SK-N-SH (cell line): Measurements from ENCODE around the gene PDE2A. TPM values are rescaled to one million over a fixed set of nuclear protein-coding genes. Genes with fewer than 3 reads are reported as not detected.

Experiments used
- CTCF ChIA-PET: fragments of 300-600, 350-600 bp; formaldehyde crosslinking; extraction: SDS; loops from one replicate; lab custom pipeline; 2021; lab: Yijun Ruan, JAX
- POLR2A ChIA-PET: fragments of 350-600 bp; sonication (Branson Sonifier 250); formaldehyde crosslinking; extraction: SDS; loops from one replicate; lab custom pipeline; 2020; ENCODE audit warnings: antibody characterized with exemption, inconsistent platforms; lab: Yijun Ruan, JAX
- DNase-seq: peaks from one replicate; pipeline ENCODE4 v3.0.0; 2012
- H2AFZ ChIP-seq: fragments of 200-600 bp; sonication (generic); 2 replicates; pipeline ENCODE4 v1.8.1; 2016; ENCODE audit warnings: antibody characterized with exemption, mild to moderate bottlenecking, low read depth
- H3F3A ChIP-seq: fragments of 200-600 bp; sonication (generic); replicated peaks from 2 replicates; pipeline ENCODE3; 2016; ENCODE audit warnings: antibody characterized with exemption, mild to moderate bottlenecking; ENCODE audit not compliant: insufficient read depth
- H3K27ac ChIP-seq, 2 experiments: fragments of 200-500 bp in 1 of 2; fragments of 200-600 bp in 1 of 2; sonication (Bioruptor generic) in 1 of 2; sonication (generic), shearing (Covaris generic) in 1 of 2; 2 replicates each; pipeline versions ENCODE4 v1.5.1 to v1.6.1; 2014 to 2016; ENCODE audit warnings: low read depth in 2 of 2, inconsistent platforms in 1 of 2, low read length in 1 of 2, mild to moderate bottlenecking in 1 of 2, mixed read lengths in 1 of 2
- H3K27me3 ChIP-seq: fragments of 200-600 bp; sonication (generic), shearing (Covaris generic); 2 replicates; pipeline ENCODE4 v1.6.1; 2016; ENCODE audit warnings: mixed run types; ENCODE audit not compliant: insufficient read depth
- H3K36me3 ChIP-seq, 2 experiments: fragments of 200-500 bp in 1 of 2; fragments of 200-600 bp in 1 of 2; sonication (Bioruptor generic) in 1 of 2; sonication (generic) in 1 of 2; replicated peaks in 1 of 2; 2 replicates each; pipeline versions ENCODE3 to v1.5.1; 2014 to 2016; ENCODE audit warnings: low read length in 1 of 2, mild to moderate bottlenecking in 1 of 2; ENCODE audit not compliant: insufficient read depth in 2 of 2, control insufficient read depth in 1 of 2
- H3K4me1 ChIP-seq, 2 experiments: fragments of 200-500 bp in 1 of 2; fragments of 200-600 bp in 1 of 2; sonication (Bioruptor generic) in 1 of 2; sonication (generic), shearing (Covaris generic) in 1 of 2; 2 replicates each; pipeline versions ENCODE4 v1.5.1 to v1.6.1; 2014 to 2016; ENCODE audit warnings: low read depth in 1 of 2, low read length in 1 of 2, mixed run types in 1 of 2; ENCODE audit not compliant: insufficient read depth in 2 of 2, control insufficient read depth in 1 of 2
- H3K4me2 ChIP-seq: fragments of 200-600 bp; sonication (generic), shearing (Covaris generic); 2 replicates; pipeline ENCODE4 v1.6.1; 2017; ENCODE audit warnings: mixed run types
- H3K4me3 ChIP-seq, 2 experiments: fragments of 200-500 bp in 1 of 2; fragments of 200-600 bp in 1 of 2; sonication (Bioruptor generic) in 1 of 2; sonication (generic), shearing (Covaris generic) in 1 of 2; 2 replicates each; pipeline versions ENCODE4 v1.5.1 to v1.8.1; 2014 to 2016; ENCODE audit warnings: low read depth in 2 of 2, inconsistent platforms in 1 of 2, low read length in 1 of 2, mild to moderate bottlenecking in 1 of 2, mixed read lengths in 1 of 2, moderate library complexity in 1 of 2
- H3K79me2 ChIP-seq: fragments of 200-600 bp; sonication (generic); 2 replicates; pipeline ENCODE4 v1.8.1; 2017; ENCODE audit warnings: mild to moderate bottlenecking; ENCODE audit not compliant: insufficient read depth
- H3K9ac ChIP-seq: fragments of 200-600 bp; sonication (generic); 2 replicates; pipeline ENCODE4 v1.6.1; 2017; ENCODE audit warnings: mixed run types
- H3K9me2 ChIP-seq: fragments of 200-600 bp; sonication (generic); 2 replicates; pipeline ENCODE4 v1.6.1; 2017; ENCODE audit warnings: mixed run types
- H3K9me3 ChIP-seq: fragments of 200-600 bp; sonication (generic); 2 replicates; pipeline ENCODE4 v1.6.1; 2017; ENCODE audit warnings: mixed run types, mild to moderate bottlenecking, moderate library complexity
- H4K20me1 ChIP-seq: fragments of 200-600 bp; sonication (generic); 2 replicates; pipeline ENCODE4 v1.6.1; 2017; ENCODE audit warnings: mild to moderate bottlenecking, mixed run types; ENCODE audit not compliant: insufficient read depth
- FOSL2 ChIP-seq: IDR thresholded peaks from 2 replicates; pipeline ENCODE4 v1.4.0; 2012; ENCODE audit warnings: low read depth, mild to moderate bottlenecking, moderate library complexity, borderline replicate concordance
- FOXJ3 ChIP-seq: sonication (generic); formaldehyde crosslinking; IDR thresholded peaks from 2 replicates; pipeline ENCODE4 v1.5.1; 2020; ENCODE audit warnings: mild to moderate bottlenecking, missing genetic modification reagents
- FOXM1 ChIP-seq: IDR thresholded peaks from 2 replicates; pipeline ENCODE4 v1.4.0; 2012; ENCODE audit warnings: low read depth, mild to moderate bottlenecking
- JUND ChIP-seq: IDR thresholded peaks from 2 replicates; pipeline ENCODE4 v1.4.0; 2012
- MEF2A ChIP-seq: IDR thresholded peaks from 2 replicates; pipeline ENCODE4 v1.4.0; 2012; ENCODE audit warnings: low read depth, borderline replicate concordance
- MXI1 ChIP-seq: IDR thresholded peaks from 2 replicates; pipeline ENCODE4 v1.6.1; 2012; ENCODE audit warnings: mild to moderate bottlenecking, low read depth, low read length, improper control_type of control experiment
- NRF1 ChIP-seq: IDR thresholded peaks from 2 replicates; pipeline ENCODE4 v1.6.1; 2012; ENCODE audit warnings: low read depth, mild to moderate bottlenecking, low read length
- RCOR1 ChIP-seq: fragments of 150-350 bp; IDR thresholded peaks from 2 replicates; pipeline ENCODE4 v1.6.1; 2017; ENCODE audit warnings: antibody characterized with exemption, low read length
- RFX5 ChIP-seq: IDR thresholded peaks from 2 replicates; pipeline ENCODE4 v1.6.1; 2012; ENCODE audit warnings: mild to moderate bottlenecking, improper control_type of control experiment, low read length
- SIN3A ChIP-seq: IDR thresholded peaks from 2 replicates; pipeline ENCODE4 v1.6.1; 2012; ENCODE audit warnings: low read depth, mild to moderate bottlenecking, low read length, moderate library complexity, borderline replicate concordance
- SMC3 ChIP-seq: IDR thresholded peaks from 2 replicates; pipeline ENCODE4 v1.6.1; 2012; ENCODE audit warnings: low read depth, low read length, improper control_type of control experiment
- TAF1 ChIP-seq: IDR thresholded peaks from 2 replicates; pipeline ENCODE4 v1.6.1; 2012; ENCODE audit warnings: low read depth, mild to moderate bottlenecking, low read length, moderate library complexity, borderline replicate concordance
- WGBS: methylation state at CpG from one replicate; pipeline ENCODE4 v1.1.6; 2017; ENCODE audit warnings: low lambda C conversion rate; 5-methylcytosine and 5-hydroxymethylcytosine counted together
- polyA plus RNA-seq, 3 experiments: library from polyadenylated mRNA; depleted of rRNA; stranded (reverse); fragments of >200 nt; gene quantifications; 2 replicates each; pipeline ENCODE4 v1.2.3, GENCODE V29; 2012
- TF ChIP-seq, protein P1 (sequence below): fragments of 200-600 bp; sonication (generic); IDR thresholded peaks from 2 replicates; pipeline ENCODE4 v1.6.1; 2017; ENCODE audit warnings: antibody characterized with exemption, mild to moderate bottlenecking, moderate library complexity
- TF ChIP-seq, protein P2 (sequence below): IDR thresholded peaks from 2 replicates; pipeline ENCODE4 v1.4.0; 2012; ENCODE audit warnings: low read depth, borderline replicate concordance
- TF ChIP-seq, protein P3 (sequence below): IDR thresholded peaks from 2 replicates; pipeline ENCODE4 v1.4.0; 2012; ENCODE audit warnings: low read depth, borderline replicate concordance
- TF ChIP-seq, protein P4 (sequence below): IDR thresholded peaks from 2 replicates; pipeline ENCODE4; 2012
- TF ChIP-seq, protein P5 (sequence below): fragments of 150-350 bp; IDR thresholded peaks from 2 replicates; pipeline ENCODE4 v1.6.1; 2016; ENCODE audit warnings: mild to moderate bottlenecking, low read depth, low read length

PDE2A gene
- polyA plus RNA-seq, 1 of the 3 experiments (the other 2 are of a cell fraction): 0.43 TPM

DNA sequence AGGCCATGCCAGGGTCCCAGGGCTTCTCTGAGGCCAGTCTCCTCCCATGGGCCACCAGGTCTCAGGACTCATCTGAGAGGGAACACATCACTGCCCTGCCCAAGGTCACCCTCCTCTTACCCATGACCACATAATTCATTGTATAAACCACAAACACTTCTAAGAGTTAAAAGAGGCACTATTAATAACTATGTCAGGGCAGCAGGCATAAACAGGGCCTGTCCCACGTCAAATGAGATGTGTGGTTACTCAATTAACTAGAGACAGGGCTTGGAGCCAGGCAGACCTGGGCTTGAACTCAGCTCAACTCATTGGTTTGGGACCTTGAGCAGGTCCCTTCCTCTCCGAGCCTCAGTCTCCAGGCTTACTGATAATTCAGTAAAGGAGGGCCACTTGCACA, 44.9 kb upstream of the PDE2A start (continued):
- TF ChIP-seq, protein P1, sequence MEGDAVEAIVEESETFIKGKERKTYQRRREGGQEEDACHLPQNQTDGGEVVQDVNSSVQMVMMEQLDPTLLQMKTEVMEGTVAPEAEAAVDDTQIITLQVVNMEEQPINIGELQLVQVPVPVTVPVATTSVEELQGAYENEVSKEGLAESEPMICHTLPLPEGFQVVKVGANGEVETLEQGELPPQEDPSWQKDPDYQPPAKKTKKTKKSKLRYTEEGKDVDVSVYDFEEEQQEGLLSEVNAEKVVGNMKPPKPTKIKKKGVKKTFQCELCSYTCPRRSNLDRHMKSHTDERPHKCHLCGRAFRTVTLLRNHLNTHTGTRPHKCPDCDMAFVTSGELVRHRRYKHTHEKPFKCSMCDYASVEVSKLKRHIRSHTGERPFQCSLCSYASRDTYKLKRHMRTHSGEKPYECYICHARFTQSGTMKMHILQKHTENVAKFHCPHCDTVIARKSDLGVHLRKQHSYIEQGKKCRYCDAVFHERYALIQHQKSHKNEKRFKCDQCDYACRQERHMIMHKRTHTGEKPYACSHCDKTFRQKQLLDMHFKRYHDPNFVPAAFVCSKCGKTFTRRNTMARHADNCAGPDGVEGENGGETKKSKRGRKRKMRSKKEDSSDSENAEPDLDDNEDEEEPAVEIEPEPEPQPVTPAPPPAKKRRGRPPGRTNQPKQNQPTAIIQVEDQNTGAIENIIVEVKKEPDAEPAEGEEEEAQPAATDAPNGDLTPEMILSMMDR: no peak

DNA sequence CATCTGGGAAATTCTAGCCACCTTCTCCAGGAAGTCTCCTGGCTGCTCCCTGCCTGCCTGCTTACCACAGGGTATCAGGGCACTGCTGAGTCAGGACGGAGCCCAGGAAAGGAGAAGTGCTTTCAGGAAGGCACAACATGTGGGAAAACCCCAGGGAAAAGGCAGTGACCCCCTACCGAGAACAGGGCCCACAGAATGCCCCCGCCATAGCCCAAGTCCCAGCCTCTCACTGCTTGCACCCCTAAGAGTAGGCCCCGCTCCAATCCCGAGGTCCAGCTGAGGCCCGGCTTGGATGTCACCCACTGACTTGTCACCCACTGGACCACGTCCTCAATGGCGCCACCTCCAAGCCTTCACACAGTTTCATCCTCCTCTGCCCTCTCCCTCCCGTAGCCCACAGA, 43.9 kb upstream of the PDE2A start:
- no peak overlapping the region for H3K9ac ChIP-seq
- no peaks in the 10 kb centered on the region for H3K27me3 ChIP-seq
- TF ChIP-seq, protein P2, sequence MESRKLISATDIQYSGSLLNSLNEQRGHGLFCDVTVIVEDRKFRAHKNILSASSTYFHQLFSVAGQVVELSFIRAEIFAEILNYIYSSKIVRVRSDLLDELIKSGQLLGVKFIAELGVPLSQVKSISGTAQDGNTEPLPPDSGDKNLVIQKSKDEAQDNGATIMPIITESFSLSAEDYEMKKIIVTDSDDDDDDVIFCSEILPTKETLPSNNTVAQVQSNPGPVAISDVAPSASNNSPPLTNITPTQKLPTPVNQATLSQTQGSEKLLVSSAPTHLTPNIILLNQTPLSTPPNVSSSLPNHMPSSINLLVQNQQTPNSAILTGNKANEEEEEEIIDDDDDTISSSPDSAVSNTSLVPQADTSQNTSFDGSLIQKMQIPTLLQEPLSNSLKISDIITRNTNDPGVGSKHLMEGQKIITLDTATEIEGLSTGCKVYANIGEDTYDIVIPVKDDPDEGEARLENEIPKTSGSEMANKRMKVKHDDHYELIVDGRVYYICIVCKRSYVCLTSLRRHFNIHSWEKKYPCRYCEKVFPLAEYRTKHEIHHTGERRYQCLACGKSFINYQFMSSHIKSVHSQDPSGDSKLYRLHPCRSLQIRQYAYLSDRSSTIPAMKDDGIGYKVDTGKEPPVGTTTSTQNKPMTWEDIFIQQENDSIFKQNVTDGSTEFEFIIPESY: no peak
- TF ChIP-seq, protein P3, sequence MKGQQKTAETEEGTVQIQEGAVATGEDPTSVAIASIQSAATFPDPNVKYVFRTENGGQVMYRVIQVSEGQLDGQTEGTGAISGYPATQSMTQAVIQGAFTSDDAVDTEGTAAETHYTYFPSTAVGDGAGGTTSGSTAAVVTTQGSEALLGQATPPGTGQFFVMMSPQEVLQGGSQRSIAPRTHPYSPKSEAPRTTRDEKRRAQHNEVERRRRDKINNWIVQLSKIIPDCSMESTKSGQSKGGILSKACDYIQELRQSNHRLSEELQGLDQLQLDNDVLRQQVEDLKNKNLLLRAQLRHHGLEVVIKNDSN: no peak
- TF ChIP-seq TAF1: no peak
- no peak for TF ChIP-seq RFX5
- TF ChIP-seq FOXM1: no peak
- TF ChIP-seq, protein P4, sequence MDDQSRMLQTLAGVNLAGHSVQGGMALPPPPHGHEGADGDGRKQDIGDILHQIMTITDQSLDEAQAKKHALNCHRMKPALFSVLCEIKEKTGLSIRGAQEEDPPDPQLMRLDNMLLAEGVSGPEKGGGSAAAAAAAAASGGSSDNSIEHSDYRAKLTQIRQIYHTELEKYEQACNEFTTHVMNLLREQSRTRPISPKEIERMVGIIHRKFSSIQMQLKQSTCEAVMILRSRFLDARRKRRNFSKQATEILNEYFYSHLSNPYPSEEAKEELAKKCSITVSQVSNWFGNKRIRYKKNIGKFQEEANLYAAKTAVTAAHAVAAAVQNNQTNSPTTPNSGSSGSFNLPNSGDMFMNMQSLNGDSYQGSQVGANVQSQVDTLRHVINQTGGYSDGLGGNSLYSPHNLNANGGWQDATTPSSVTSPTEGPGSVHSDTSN: no peak
- TF ChIP-seq, protein P5, sequence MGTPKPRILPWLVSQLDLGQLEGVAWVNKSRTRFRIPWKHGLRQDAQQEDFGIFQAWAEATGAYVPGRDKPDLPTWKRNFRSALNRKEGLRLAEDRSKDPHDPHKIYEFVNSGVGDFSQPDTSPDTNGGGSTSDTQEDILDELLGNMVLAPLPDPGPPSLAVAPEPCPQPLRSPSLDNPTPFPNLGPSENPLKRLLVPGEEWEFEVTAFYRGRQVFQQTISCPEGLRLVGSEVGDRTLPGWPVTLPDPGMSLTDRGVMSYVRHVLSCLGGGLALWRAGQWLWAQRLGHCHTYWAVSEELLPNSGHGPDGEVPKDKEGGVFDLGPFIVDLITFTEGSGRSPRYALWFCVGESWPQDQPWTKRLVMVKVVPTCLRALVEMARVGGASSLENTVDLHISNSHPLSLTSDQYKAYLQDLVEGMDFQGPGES: no peak
- TF ChIP-seq MXI1: no peak
- no peak for TF ChIP-seq SIN3A
- no peak for TF ChIP-seq SMC3
- TF ChIP-seq RCOR1: no peak
- TF ChIP-seq JUND: no peak
- no peak for TF ChIP-seq FOXJ3 (CRISPR knock-in tag)
- no peak for TF ChIP-seq MEF2A
- TF ChIP-seq, protein P1: no peak
- no peak for TF ChIP-seq FOSL2
- TF ChIP-seq NRF1: no peak
- CTCF ChIA-PET: interaction anchor here (0.7 to 3.6 kb wide), 4 partner anchors 34 to 572 kb away, joined by 3 to 19 read pairs (median 3); partner anchors contain the start of gene STARD10
- H3K9me2 ChIP-seq: no peaks in the 10 kb centered on the region
- H3K9me3 ChIP-seq: no peaks in the 10 kb centered on the region
- H3K4me2 ChIP-seq: no peak overlapping the region
- H3K4me3 ChIP-seq: no peak overlapping the region
- no peaks in the 10 kb centered on the region for H3F3A ChIP-seq
- DNase-seq: no peak
- H3K79me2 ChIP-seq: peaks cover 48% of the 10 kb centered on the region
- peaks cover 31% of the 10 kb centered on the region for H4K20me1 ChIP-seq
- 100% methylated on average over 4 of the region's 9 CpGs for WGBS
- POLR2A ChIA-PET: no interaction called here
- no peak overlapping the region for H2AFZ ChIP-seq
- peaks cover 0 to 4% of the 10 kb centered on the region in 2 experiments for H3K36me3 ChIP-seq
- no peak overlapping the region for H3K27ac ChIP-seq
- H3K4me1 ChIP-seq: peaks cover 13 to 70% of the 10 kb centered on the region in 2 experiments
